HepG2 (cell line): ENCODE data around the gene AHCTF1.

Source experiments
- HOXD1 ChIP-seq: sonication (generic); formaldehyde crosslinking; IDR thresholded peaks from 2 replicates; pipeline ENCODE4 v1.5.0; 2020; ENCODE audit warnings: missing genetic modification reagents
- MAZ ChIP-seq, 2 experiments: sonication (generic) in 1 of 2; formaldehyde crosslinking in 1 of 2; IDR thresholded peaks; 2 replicates each; pipeline versions ENCODE4 v1.5.0 to v1.6.1; 2012 to 2020; ENCODE audit warnings: low read depth in 2 of 2, mild to moderate bottlenecking in 2 of 2, borderline replicate concordance in 1 of 2, improper control_type of control experiment in 1 of 2, low read length in 1 of 2, missing genetic modification reagents in 1 of 2, moderate library complexity in 1 of 2
- THYN1 ChIP-seq: sonication (generic); formaldehyde crosslinking; IDR thresholded peaks from 2 replicates; pipeline ENCODE4 v1.8.1; 2023; ENCODE audit warnings: low read depth, mild to moderate bottlenecking, moderate library complexity, missing genetic modification reagents, borderline replicate concordance
- TRIM24 ChIP-seq: sonication (generic); formaldehyde crosslinking; IDR thresholded peaks from 2 replicates; pipeline ENCODE4 v1.8.0; 2022; ENCODE audit warnings: mild to moderate bottlenecking, missing genetic modification reagents
- ZNF441 ChIP-seq: sonication (generic); formaldehyde crosslinking; IDR thresholded peaks from 2 replicates; pipeline ENCODE4 v1.7.0; 2021; ENCODE audit warnings: missing genetic modification reagents, borderline replicate concordance
- TF ChIP-seq, protein P1 (sequence below): fragments of 450-650 bp; IDR thresholded peaks from 2 replicates; pipeline ENCODE4 v1.6.1; 2017; ENCODE audit warnings: mild to moderate bottlenecking
- TF ChIP-seq, protein P2 (sequence below): sonication (generic); formaldehyde crosslinking; IDR thresholded peaks from 2 replicates; pipeline ENCODE4 v1.4.0; 2020; ENCODE audit warnings: missing genetic modification reagents, mild to moderate bottlenecking, borderline replicate concordance

DNA sequence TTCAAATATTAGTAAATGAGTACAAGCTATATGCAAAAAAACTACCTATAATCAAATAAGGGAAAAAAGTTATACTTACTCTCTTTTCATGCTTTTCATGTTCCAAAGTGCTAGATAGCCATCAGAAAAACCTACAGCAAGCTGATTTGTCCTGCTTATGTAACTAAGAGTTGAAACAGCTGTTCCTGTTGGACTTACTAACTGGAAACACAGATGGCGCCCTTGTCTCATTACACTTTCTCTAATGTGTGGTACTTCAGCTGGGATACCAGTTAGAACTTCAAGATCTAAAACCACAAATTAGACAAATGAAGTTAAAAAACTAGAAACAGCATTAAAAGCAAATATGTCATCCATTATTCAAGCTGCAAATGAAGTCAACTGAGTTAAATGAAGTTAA is 24.3 kb downstream of the AHCTF1 start:
- TF ChIP-seq, protein P1, sequence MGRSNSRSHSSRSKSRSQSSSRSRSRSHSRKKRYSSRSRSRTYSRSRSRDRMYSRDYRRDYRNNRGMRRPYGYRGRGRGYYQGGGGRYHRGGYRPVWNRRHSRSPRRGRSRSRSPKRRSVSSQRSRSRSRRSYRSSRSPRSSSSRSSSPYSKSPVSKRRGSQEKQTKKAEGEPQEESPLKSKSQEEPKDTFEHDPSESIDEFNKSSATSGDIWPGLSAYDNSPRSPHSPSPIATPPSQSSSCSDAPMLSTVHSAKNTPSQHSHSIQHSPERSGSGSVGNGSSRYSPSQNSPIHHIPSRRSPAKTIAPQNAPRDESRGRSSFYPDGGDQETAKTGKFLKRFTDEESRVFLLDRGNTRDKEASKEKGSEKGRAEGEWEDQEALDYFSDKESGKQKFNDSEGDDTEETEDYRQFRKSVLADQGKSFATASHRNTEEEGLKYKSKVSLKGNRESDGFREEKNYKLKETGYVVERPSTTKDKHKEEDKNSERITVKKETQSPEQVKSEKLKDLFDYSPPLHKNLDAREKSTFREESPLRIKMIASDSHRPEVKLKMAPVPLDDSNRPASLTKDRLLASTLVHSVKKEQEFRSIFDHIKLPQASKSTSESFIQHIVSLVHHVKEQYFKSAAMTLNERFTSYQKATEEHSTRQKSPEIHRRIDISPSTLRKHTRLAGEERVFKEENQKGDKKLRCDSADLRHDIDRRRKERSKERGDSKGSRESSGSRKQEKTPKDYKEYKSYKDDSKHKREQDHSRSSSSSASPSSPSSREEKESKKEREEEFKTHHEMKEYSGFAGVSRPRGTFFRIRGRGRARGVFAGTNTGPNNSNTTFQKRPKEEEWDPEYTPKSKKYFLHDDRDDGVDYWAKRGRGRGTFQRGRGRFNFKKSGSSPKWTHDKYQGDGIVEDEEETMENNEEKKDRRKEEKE, result no peak
- no peak for TF ChIP-seq THYN1
- no peak for TF ChIP-seq TRIM24
- TF ChIP-seq, protein P2, sequence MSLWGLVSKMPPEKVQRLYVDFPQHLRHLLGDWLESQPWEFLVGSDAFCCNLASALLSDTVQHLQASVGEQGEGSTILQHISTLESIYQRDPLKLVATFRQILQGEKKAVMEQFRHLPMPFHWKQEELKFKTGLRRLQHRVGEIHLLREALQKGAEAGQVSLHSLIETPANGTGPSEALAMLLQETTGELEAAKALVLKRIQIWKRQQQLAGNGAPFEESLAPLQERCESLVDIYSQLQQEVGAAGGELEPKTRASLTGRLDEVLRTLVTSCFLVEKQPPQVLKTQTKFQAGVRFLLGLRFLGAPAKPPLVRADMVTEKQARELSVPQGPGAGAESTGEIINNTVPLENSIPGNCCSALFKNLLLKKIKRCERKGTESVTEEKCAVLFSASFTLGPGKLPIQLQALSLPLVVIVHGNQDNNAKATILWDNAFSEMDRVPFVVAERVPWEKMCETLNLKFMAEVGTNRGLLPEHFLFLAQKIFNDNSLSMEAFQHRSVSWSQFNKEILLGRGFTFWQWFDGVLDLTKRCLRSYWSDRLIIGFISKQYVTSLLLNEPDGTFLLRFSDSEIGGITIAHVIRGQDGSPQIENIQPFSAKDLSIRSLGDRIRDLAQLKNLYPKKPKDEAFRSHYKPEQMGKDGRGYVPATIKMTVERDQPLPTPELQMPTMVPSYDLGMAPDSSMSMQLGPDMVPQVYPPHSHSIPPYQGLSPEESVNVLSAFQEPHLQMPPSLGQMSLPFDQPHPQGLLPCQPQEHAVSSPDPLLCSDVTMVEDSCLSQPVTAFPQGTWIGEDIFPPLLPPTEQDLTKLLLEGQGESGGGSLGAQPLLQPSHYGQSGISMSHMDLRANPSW (CRISPR knock-in tag), result no peak
- no peak for TF ChIP-seq MAZ (IDR thresholded peaks at IDR 0.05; ENCODE audit: borderline replicate concordance, low read depth, low read length)
- no peak for TF ChIP-seq MAZ (CRISPR knock-in tag; IDR thresholded peaks at IDR 0.05; ENCODE audit: low read depth)
- TF ChIP-seq ZNF441, result no peak
- TF ChIP-seq HOXD1 (CRISPR knock-in tag), result no peak
